K562 (cell line): ENCODE data around the gene IRF6. TPM values are rescaled to one million over a fixed set of nuclear protein-coding genes. Genes with fewer than 3 reads are reported as not detected.

Experiments
- ATAC-seq: fragments of 200-7000 bp; cut with Tn5 transposase; 3 replicates; pipeline ENCODE4 v1.9.1; 2020; ENCODE audit warnings: moderate library complexity
- BruUV-seq: library from RNA; stranded (reverse); fragments of 400-500 nt; replicated peaks from 2 replicates; lab custom pipeline; 2021; lab: Mats Ljungman, UMichigan
- CTCF ChIA-PET: fragments of 300-600 bp; formaldehyde crosslinking; extraction: SDS; loops from one replicate; lab custom pipeline; 2021; ENCODE audit warnings: low intra/inter-chr PET ratio; lab: Yijun Ruan, JAX
- POLR2A ChIA-PET: fragments of 300-600, 350-650 bp; sonication (Branson Sonifier 250); formaldehyde crosslinking; extraction: SDS; loops from one replicate; lab custom pipeline; 2021; ENCODE audit warnings: antibody characterized with exemption, inconsistent platforms; lab: Yijun Ruan, JAX
- DNase-seq, 4 experiments: peaks; one replicate each; pipeline versions ENCODE4 v3.0.0 to v3.0.0-alpha.2; 2011 to 2018; ENCODE audit warnings: low spot score in 3 of 4, mixed read lengths in 3 of 4; ENCODE audit errors: extremely low read depth in 1 of 4
- FAIRE-seq: peaks from 2 replicates; lab custom pipeline; 2011; peaks lifted over from hg19 to GRCh38; lab: Jason Lieb, UNC
- H2AFZ ChIP-seq: 2 replicates; pipeline ENCODE4 v1.6.0; 2011; ENCODE audit warnings: low read depth, low read length, control low read depth, inconsistent platforms
- H3K27ac ChIP-seq: fragments of 200-600 bp; 3 replicates; pipeline ENCODE4 v1.8.0; 2011; ENCODE audit warnings: low read depth, mild to moderate bottlenecking, control low read depth, inconsistent platforms, low read length, moderate library complexity, mixed read lengths; ENCODE audit errors: extremely low read depth
- H3K27me3 ChIP-seq, 2 experiments: fragments of 300-600 bp in 1 of 2; 2 replicates in 1 of 2; 3 replicates in 1 of 2; pipeline versions ENCODE4 v1.6.0 to v1.8.0; 2011; ENCODE audit warnings: inconsistent platforms in 2 of 2, low read length in 2 of 2, mild to moderate bottlenecking in 1 of 2, mixed read lengths in 1 of 2, moderate library complexity in 1 of 2; ENCODE audit not compliant: control insufficient read depth in 2 of 2, insufficient read depth in 2 of 2
- H3K36me3 ChIP-seq: fragments of 300-600 bp; 3 replicates; pipeline ENCODE4 v1.8.0; 2011; ENCODE audit warnings: mild to moderate bottlenecking, low read length, inconsistent platforms; ENCODE audit not compliant: control insufficient read depth, insufficient read depth
- H3K4me1 ChIP-seq, 2 experiments: fragments of 200-600 bp in 1 of 2; replicated peaks in 1 of 2; 2 replicates in 1 of 2; 3 replicates in 1 of 2; pipeline versions ENCODE4 v1.5.1 to v1.8.0; 2011; ENCODE audit warnings: inconsistent platforms in 2 of 2, low read length in 2 of 2, mild to moderate bottlenecking in 1 of 2, mixed read lengths in 1 of 2, moderate library complexity in 1 of 2; ENCODE audit not compliant: control insufficient read depth in 2 of 2, insufficient read depth in 2 of 2
- H3K4me2 ChIP-seq: 2 replicates; pipeline ENCODE4 v1.6.1; 2011; ENCODE audit warnings: low read length, control low read depth, inconsistent platforms, mixed read lengths; ENCODE audit not compliant: insufficient read depth
- H3K4me3 ChIP-seq: fragments of 200-600 bp; sonication (generic), shearing (Covaris generic); 2 replicates; pipeline ENCODE4 v1.5.1; 2016; ENCODE audit warnings: control low read depth, inconsistent platforms
- H3K79me2 ChIP-seq: fragments of 200-600 bp; 3 replicates; pipeline ENCODE4 v1.8.0; 2011; ENCODE audit warnings: low read length, inconsistent platforms; ENCODE audit not compliant: control insufficient read depth, insufficient read depth
- H3K9ac ChIP-seq, 2 experiments: 2 replicates each; pipeline versions ENCODE4 v1.6.0 to v1.6.1; 2011; ENCODE audit warnings: low read depth in 2 of 2, low read length in 2 of 2, control low read depth in 1 of 2, inconsistent platforms in 1 of 2, mild to moderate bottlenecking in 1 of 2, mixed read lengths in 1 of 2; ENCODE audit not compliant: insufficient read depth in 1 of 2
- H3K9me1 ChIP-seq: one replicate; pipeline ENCODE4 v1.6.0; 2011; ENCODE audit warnings: inconsistent platforms, mild to moderate bottlenecking, low read length, moderate library complexity; ENCODE audit not compliant: control insufficient read depth, insufficient read depth
- H3K9me3 ChIP-seq: replicated peaks from 2 replicates; pipeline ENCODE4 v1.5.1; 2011; ENCODE audit warnings: low read depth, low read length, inconsistent platforms; ENCODE audit not compliant: control insufficient read depth, insufficient read depth
- H4K20me1 ChIP-seq: replicated peaks from 2 replicates; pipeline ENCODE4 v1.6.1; 2011; ENCODE audit warnings: low read length, inconsistent platforms, mixed read lengths; ENCODE audit not compliant: control insufficient read depth, insufficient read depth
- CBFA2T2 ChIP-seq: fragments of 450-650 bp; conservative IDR thresholded peaks from 2 replicates; pipeline ENCODE4 v1.6.1; 2017; ENCODE audit warnings: mild to moderate bottlenecking
- L3MBTL2 ChIP-seq: fragments of 450-650 bp; IDR thresholded peaks from 2 replicates; pipeline ENCODE4 v1.6.1; 2016; ENCODE audit warnings: mild to moderate bottlenecking, moderate library complexity
- MCM3 ChIP-seq: fragments of 450-650 bp; IDR thresholded peaks from 2 replicates; pipeline ENCODE4 v1.6.1; 2016
- MEIS2 ChIP-seq: fragments of 450-650 bp; IDR thresholded peaks from 2 replicates; pipeline ENCODE4 v1.6.1; 2014; ENCODE audit warnings: mild to moderate bottlenecking; ENCODE audit not compliant: partially characterized antibody
- RAD51 ChIP-seq: fragments of 450-650 bp; IDR thresholded peaks from 2 replicates; pipeline ENCODE4 v1.7.1; 2016; ENCODE audit warnings: low read depth, mild to moderate bottlenecking, borderline replicate concordance
- WGBS: fragments of 100-300 bp; shearing (Covaris generic); methylation state at CpG from one replicate; pipeline ENCODE4 v1.1.6; 2016; ENCODE audit warnings: low coverage, mixed read lengths; ENCODE audit not compliant: insufficient coverage; ENCODE audit errors: missing lambda C conversion rate; 5-methylcytosine and 5-hydroxymethylcytosine counted together
- in situ Hi-C: fragments of 300-500 bp; cut with MboI; formaldehyde crosslinking; loops from 4 replicates; pipeline ENCODE4 v1.15.0; 2018; ENCODE audit warnings: inconsistent platforms, mixed read lengths
- intact Hi-C: fragments of 100-400 bp; cut with micrococcal nuclease; formaldehyde crosslinking; loops from 2 replicates; pipeline ENCODE4 v1.14.2; 2022
- polyA plus RNA-seq, 8 experiments: library from polyadenylated mRNA; depleted of rRNA in 4 of 8; stranded (reverse) in 5 of 8; unstranded in 3 of 8; fragments of >200 nt; fragmentation: Nextera tagmentation in 2 of 8; fragmentation: Illumina TruSeq in 1 of 8; extraction: Ambion mirVana in 2 of 8; extraction: Trizol in 1 of 8; gene quantifications; 2 replicates each; pipeline versions ENCODE4 v1.2.1 to v1.2.3, GENCODE V29; 2011 to 2014; ENCODE audit warnings: inconsistent platforms in 1 of 8, missing spikeins in 1 of 8
- total RNA-seq, 7 experiments: library from RNA; depleted of rRNA in 6 of 7; stranded (reverse); fragments of >200 nt in 6 of 7; fragmentation: Illumina TruSeq in 2 of 7; extraction: Trizol in 2 of 7; gene quantifications; 2 replicates each; pipeline versions ENCODE4 v1.2.1 to v1.2.3, GENCODE V29; 2011 to 2021; ENCODE audit warnings: low replicate concordance in 1 of 7

The IRF6 gene
- total and polyA plus RNA-seq, 9 of the 15 experiments (the other 6 are each of a cell fraction or from before 2014, with no cell fraction given): 0.03 to 0.65 (median 0.17) TPM

DNA sequence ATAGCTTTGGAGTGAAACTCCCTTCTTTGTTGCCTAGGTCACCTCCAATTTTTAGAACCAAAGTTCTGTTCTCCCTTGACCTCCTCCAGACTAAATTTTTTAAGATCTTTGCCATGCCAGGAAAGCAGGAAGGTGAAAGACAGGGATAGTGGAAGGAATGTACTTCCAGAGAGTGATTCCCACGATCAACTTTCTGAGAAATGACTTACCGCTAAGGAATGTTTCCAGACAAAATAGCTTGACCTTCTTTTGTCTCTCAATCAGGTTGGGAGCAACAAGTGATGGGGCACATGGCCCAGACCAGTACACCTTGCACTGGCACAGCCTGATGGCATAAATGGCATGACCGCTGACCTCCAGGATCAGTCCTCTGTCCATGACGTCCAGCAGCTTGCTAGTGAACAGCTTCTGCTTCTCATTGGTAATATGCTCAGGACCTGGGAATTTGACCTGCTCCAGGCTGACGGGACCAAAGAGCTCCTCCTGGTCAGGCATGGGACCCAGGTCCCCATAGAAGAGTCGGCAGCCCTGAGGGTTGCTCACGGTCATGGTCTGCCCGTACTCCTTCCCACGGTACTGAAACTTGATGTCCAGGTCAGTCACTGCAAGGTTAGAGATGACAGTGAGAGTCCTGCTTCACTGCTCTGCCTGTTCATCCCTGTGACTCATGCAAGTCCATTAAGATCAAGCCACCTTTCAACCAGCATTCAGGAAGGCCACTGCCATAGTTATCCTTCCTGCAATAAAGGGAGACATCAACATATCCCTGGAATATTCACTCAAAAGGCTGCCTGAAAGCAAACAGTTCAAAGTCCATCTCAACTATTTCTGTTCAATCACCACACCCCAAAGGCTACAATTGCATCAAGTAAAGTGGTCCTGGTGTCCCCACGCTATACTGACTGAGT is 15.4 kb downstream of the IRF6 start:
- no TSS peak for BruUV-seq
- Histone ChIP-seq H3K9ac (no peak overlapping the region), H3K9me1 (no peaks in the 10 kb centered on the region), H3K36me3 (no peaks in the 10 kb centered on the region), H3K4me3 (no peak overlapping the region), H4K20me1 (no peaks in the 10 kb centered on the region), H3K4me1 (no peaks in the 10 kb centered on the region; a peak in 1 of 5 replicates), H3K9me3 (0 out of 2 replicates have a peak, but pooled peaks cover under 1% of the 10 kb centered on the region), H3K4me2 (no peak overlapping the region), H3K79me2 (no peaks in the 10 kb centered on the region), H2AFZ (no peak overlapping the region), H3K27me3 (peaks cover 27 to 36% of the 10 kb centered on the region in 2 experiments), H3K27ac (no peak overlapping the region)
- FAIRE-seq (no peak), ATAC-seq (peak; percentile 55), DNase-seq (no peak)
- POLR2A ChIA-PET: no interaction called here
- CTCF ChIA-PET: no interaction called here
- in situ Hi-C loops (no loop called here), intact Hi-C loops (no loop called here)
- under 1% methylated on average over 10 of the region's 10 CpGs for WGBS
- TF ChIP-seq MCM3 (peak; percentile 14; the same call in 1 of the 2 replicates), RAD51 (no peak), CBFA2T2 (no peak), L3MBTL2 (no peak)
- TF ChIP-seq, all 486 proteins: peak for 1

DNA sequence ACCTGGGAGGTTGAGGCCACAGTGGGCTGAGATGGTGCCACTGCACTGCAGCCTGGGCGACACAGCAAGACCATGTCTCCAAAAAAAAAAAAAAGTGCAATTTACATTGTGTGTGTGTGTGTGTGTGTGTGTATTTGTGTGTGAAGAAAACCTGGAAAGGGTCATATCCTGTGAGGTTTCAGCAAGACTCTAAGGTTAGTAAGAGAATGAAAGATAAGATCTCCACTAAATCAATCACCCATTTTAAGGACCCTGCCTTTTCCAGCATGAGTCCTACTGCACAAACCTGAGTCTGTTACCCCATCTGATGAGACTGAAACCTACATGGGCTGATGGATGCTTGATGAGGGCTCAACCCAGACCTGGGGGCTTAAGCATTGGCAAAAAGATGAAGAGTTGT is 16.7 kb downstream of the IRF6 start:
- ChIA-PET POLR2A (no interaction called here), CTCF (no interaction called here)
- Histone ChIP-seq H3K4me2 (no peak overlapping the region), H4K20me1 (no peaks in the 10 kb centered on the region), H3K9me1 (no peaks in the 10 kb centered on the region), H2AFZ (no peak overlapping the region), H3K4me1 (peaks cover 0 to 8% of the 10 kb centered on the region in 2 experiments; a peak in 2 of 5 replicates), H3K4me3 (no peak overlapping the region), H3K36me3 (no peaks in the 10 kb centered on the region), H3K9me3 (peaks cover 10% of the 10 kb centered on the region), H3K79me2 (peaks cover under 1% of the 10 kb centered on the region; the same call in 2 of the 3 replicates), H3K9ac (no peak overlapping the region), H3K27me3 (peaks cover 18 to 24% of the 10 kb centered on the region in 2 experiments), H3K27ac (no peak overlapping the region)
- peak; percentile 25 for TF ChIP-seq MEIS2
- no peak for TF ChIP-seq CBFA2T2
- no TSS peak for BruUV-seq
- in situ Hi-C loops (no loop called here), intact Hi-C loops (no loop called here)
- 0% methylated on average over 1 of the region's 1 CpG for WGBS
- DNase-seq: no peak
- FAIRE-seq: no peak
- no peak for ATAC-seq
